Measurements from ENCODE around the gene KIF5A.

GRCh38 chr12:57564178-57564740 is 14.4 kb downstream of the KIF5A start:
- TF ChIP-seq, protein P1, sequence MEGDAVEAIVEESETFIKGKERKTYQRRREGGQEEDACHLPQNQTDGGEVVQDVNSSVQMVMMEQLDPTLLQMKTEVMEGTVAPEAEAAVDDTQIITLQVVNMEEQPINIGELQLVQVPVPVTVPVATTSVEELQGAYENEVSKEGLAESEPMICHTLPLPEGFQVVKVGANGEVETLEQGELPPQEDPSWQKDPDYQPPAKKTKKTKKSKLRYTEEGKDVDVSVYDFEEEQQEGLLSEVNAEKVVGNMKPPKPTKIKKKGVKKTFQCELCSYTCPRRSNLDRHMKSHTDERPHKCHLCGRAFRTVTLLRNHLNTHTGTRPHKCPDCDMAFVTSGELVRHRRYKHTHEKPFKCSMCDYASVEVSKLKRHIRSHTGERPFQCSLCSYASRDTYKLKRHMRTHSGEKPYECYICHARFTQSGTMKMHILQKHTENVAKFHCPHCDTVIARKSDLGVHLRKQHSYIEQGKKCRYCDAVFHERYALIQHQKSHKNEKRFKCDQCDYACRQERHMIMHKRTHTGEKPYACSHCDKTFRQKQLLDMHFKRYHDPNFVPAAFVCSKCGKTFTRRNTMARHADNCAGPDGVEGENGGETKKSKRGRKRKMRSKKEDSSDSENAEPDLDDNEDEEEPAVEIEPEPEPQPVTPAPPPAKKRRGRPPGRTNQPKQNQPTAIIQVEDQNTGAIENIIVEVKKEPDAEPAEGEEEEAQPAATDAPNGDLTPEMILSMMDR (IDR thresholded peaks at IDR 0.05) = no peak
- TF ChIP-seq POLR2AphosphoS5 (IDR thresholded peaks at IDR 0.05; ENCODE audit: low read depth, low read length) (no peak), GATA2 (CRISPR knock-in tag; IDR thresholded peaks at IDR 0.05) (no peak), TEAD4 (IDR thresholded peaks at IDR 0.05; ENCODE audit: borderline replicate concordance, insufficient read depth) (no peak), RFX5 (IDR thresholded peaks at IDR 0.05; ENCODE audit: low read length) (no peak), MXI1 (IDR thresholded peaks at IDR 0.05; ENCODE audit: low read depth, low read length) (no peak), REST (IDR thresholded peaks at IDR 0.05; ENCODE audit: low read depth, low read length) (no peak), MEF2A (IDR thresholded peaks at IDR 0.05; ENCODE audit: borderline replicate concordance, low read depth) (no peak), TCF12 (IDR thresholded peaks at IDR 0.05) (no peak), YY1 (IDR thresholded peaks at IDR 0.05; ENCODE audit: low read depth) (no peak), FOSL2 (IDR thresholded peaks at IDR 0.05; ENCODE audit: borderline replicate concordance, low read depth) (no peak), CHD2 (IDR thresholded peaks at IDR 0.05; ENCODE audit: low read length, partially characterized antibody) (no peak)
- TF ChIP-seq, protein P2, sequence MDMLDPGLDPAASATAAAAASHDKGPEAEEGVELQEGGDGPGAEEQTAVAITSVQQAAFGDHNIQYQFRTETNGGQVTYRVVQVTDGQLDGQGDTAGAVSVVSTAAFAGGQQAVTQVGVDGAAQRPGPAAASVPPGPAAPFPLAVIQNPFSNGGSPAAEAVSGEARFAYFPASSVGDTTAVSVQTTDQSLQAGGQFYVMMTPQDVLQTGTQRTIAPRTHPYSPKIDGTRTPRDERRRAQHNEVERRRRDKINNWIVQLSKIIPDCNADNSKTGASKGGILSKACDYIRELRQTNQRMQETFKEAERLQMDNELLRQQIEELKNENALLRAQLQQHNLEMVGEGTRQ (IDR thresholded peaks at IDR 0.05; ENCODE audit: borderline replicate concordance, low read depth, low read length) = no peak
- TF ChIP-seq, protein P3, sequence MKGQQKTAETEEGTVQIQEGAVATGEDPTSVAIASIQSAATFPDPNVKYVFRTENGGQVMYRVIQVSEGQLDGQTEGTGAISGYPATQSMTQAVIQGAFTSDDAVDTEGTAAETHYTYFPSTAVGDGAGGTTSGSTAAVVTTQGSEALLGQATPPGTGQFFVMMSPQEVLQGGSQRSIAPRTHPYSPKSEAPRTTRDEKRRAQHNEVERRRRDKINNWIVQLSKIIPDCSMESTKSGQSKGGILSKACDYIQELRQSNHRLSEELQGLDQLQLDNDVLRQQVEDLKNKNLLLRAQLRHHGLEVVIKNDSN (IDR thresholded peaks at IDR 0.05; ENCODE audit: borderline replicate concordance, low read depth) = no peak
